H9 (cell line): ENCODE measurements around the gene CTSW. TPM values are rescaled to one million over a fixed set of nuclear protein-coding genes. Genes with fewer than 3 reads are reported as not detected.
A peak's percentile ranks its signal among the peaks of the same experiment; 100 is the strongest.

Source experiments
- DNase-seq: peaks from one replicate; pipeline ENCODE4 v3.0.0-alpha.2; 2017
- H2AFZ ChIP-seq: one replicate; pipeline ENCODE4 v1.6.1; 2013; ENCODE audit warnings: mild to moderate bottlenecking, low read length, control low read depth, moderate library complexity
- H2AK5ac ChIP-seq: 2 replicates; pipeline ENCODE4 v1.6.1; 2013; ENCODE audit warnings: low read length, control low read depth, mixed read lengths; ENCODE audit not compliant: insufficient read length
- H2BK120ac ChIP-seq: one replicate; pipeline ENCODE4 v1.6.1; 2013; ENCODE audit warnings: low read depth, mild to moderate bottlenecking, low read length, control low read depth, inconsistent platforms; ENCODE audit not compliant: poor library complexity, severe bottlenecking
- H2BK12ac ChIP-seq: 2 replicates; pipeline ENCODE4 v1.6.1; 2013; ENCODE audit warnings: low read length, control low read depth, mixed read lengths, low read depth; ENCODE audit not compliant: insufficient read length
- H2BK15ac ChIP-seq: 2 replicates; pipeline ENCODE4 v1.6.1; 2013; ENCODE audit warnings: low read depth, low read length, control low read depth
- H2BK20ac ChIP-seq: one replicate; pipeline ENCODE4 v1.6.1; 2013; ENCODE audit warnings: low read depth, mild to moderate bottlenecking, low read length, control low read depth, inconsistent platforms; ENCODE audit not compliant: poor library complexity, severe bottlenecking
- H2BK5ac ChIP-seq: 2 replicates; pipeline ENCODE4 v1.6.1; 2013; ENCODE audit warnings: low read length, control low read depth, mixed read lengths; ENCODE audit not compliant: insufficient read length
- H3K14ac ChIP-seq: 2 replicates; pipeline ENCODE4 v1.6.1; 2013; ENCODE audit warnings: low read length, control low read depth; ENCODE audit not compliant: insufficient read depth
- H3K18ac ChIP-seq: 2 replicates; pipeline ENCODE4 v1.6.1; 2013; ENCODE audit warnings: low read depth, mild to moderate bottlenecking, mixed read lengths, low read length, control low read depth; ENCODE audit not compliant: insufficient read length
- H3K23ac ChIP-seq: 2 replicates; pipeline ENCODE4 v1.6.1; 2013; ENCODE audit warnings: low read length, control low read depth, mixed read lengths, low read depth; ENCODE audit not compliant: insufficient read length
- H3K23me2 ChIP-seq: 2 replicates; pipeline ENCODE4 v1.6.1; 2013; ENCODE audit warnings: low read depth, mild to moderate bottlenecking, mixed read lengths, low read length, control low read depth; ENCODE audit not compliant: insufficient read length, poor library complexity, severe bottlenecking
- H3K27ac ChIP-seq: 2 replicates; pipeline ENCODE4 v1.5.1; 2013; ENCODE audit warnings: low read length, control low read depth, mixed read lengths, low read depth; ENCODE audit not compliant: insufficient read length
- H3K27me3 ChIP-seq: 2 replicates; pipeline ENCODE4 v1.6.1; 2013; ENCODE audit warnings: low read length, control low read depth, inconsistent platforms; ENCODE audit not compliant: insufficient read depth
- H3K4ac ChIP-seq: 2 replicates; pipeline ENCODE4 v1.6.1; 2013; ENCODE audit warnings: low read depth, mild to moderate bottlenecking, control low read depth, inconsistent platforms, low read length, moderate library complexity
- H3K4me1 ChIP-seq: 2 replicates; pipeline ENCODE4 v1.6.1; 2013; ENCODE audit warnings: low read length, control low read depth, inconsistent platforms; ENCODE audit not compliant: insufficient read depth
- H3K4me2 ChIP-seq: 2 replicates; pipeline ENCODE4 v1.6.1; 2013; ENCODE audit warnings: low read length, control low read depth, mixed read lengths; ENCODE audit not compliant: insufficient read length, insufficient read depth
- H3K56ac ChIP-seq: 2 replicates; pipeline ENCODE4 v1.6.1; 2013; ENCODE audit warnings: low read depth, mild to moderate bottlenecking, mixed read lengths, low read length, control low read depth; ENCODE audit not compliant: insufficient read length
- H3K79me1 ChIP-seq: 2 replicates; pipeline ENCODE4 v1.6.1; 2013; ENCODE audit warnings: low read depth, mild to moderate bottlenecking, moderate library complexity, low read length, control low read depth, inconsistent platforms; ENCODE audit not compliant: insufficient read depth, poor library complexity, severe bottlenecking
- H3K79me2 ChIP-seq: 2 replicates; pipeline ENCODE4 v1.6.1; 2013; ENCODE audit warnings: low read length, control low read depth, inconsistent platforms; ENCODE audit not compliant: insufficient read depth
- H3K9ac ChIP-seq: 2 replicates; pipeline ENCODE4 v1.6.1; 2013; ENCODE audit warnings: low read length, control low read depth, mixed read lengths; ENCODE audit not compliant: insufficient read length; ENCODE audit errors: extremely low read depth
- H3K9me3 ChIP-seq: one replicate; pipeline ENCODE4 v1.6.1; 2013; ENCODE audit warnings: low read depth, low read length, inconsistent platforms; ENCODE audit not compliant: control insufficient read depth
- H3T11ph ChIP-seq: one replicate; pipeline ENCODE4 v1.6.1; 2013; ENCODE audit warnings: mild to moderate bottlenecking, low read length, control low read depth, inconsistent platforms
- H4K20me1 ChIP-seq: one replicate; pipeline ENCODE4 v1.6.1; 2013; ENCODE audit not compliant: control insufficient read depth, insufficient read length, insufficient read depth
- H4K5ac ChIP-seq: 2 replicates; pipeline ENCODE4 v1.6.1; 2013; ENCODE audit warnings: low read depth, mild to moderate bottlenecking, mixed read lengths, low read length, control low read depth; ENCODE audit not compliant: insufficient read length
- H4K8ac ChIP-seq: replicated peaks from 2 replicates; pipeline ENCODE4 v1.6.1; 2013; ENCODE audit warnings: low read length, control low read depth, mixed read lengths, low read depth; ENCODE audit not compliant: insufficient read length
- H4K91ac ChIP-seq: 2 replicates; pipeline ENCODE4 v1.6.1; 2013; ENCODE audit warnings: low read depth, mild to moderate bottlenecking, moderate library complexity, mixed read lengths, low read length, control low read depth; ENCODE audit not compliant: insufficient read length
- H3K27ac Mint-ChIP-seq, 3 experiments: 2 replicates in 2 of 3; 3 replicates in 1 of 3; pipeline ENCODE4 v1.8.0; 2020 to 2021; ENCODE audit warnings: mixed read lengths in 3 of 3, mild to moderate bottlenecking in 1 of 3, moderate library complexity in 1 of 3
- H3K27me3 Mint-ChIP-seq: 2 replicates; pipeline ENCODE4 v1.8.0; 2021; ENCODE audit warnings: low read depth, mild to moderate bottlenecking, moderate library complexity, mixed read lengths
- H3K36me3 Mint-ChIP-seq, 3 experiments: 2 replicates in 2 of 3; 3 replicates in 1 of 3; pipeline ENCODE4 v1.8.0; 2020 to 2021; ENCODE audit warnings: low read depth in 3 of 3, mixed read lengths in 3 of 3; ENCODE audit not compliant: insufficient read depth in 1 of 3
- H3K4me1 Mint-ChIP-seq, 2 experiments: 2 replicates each; pipeline ENCODE4 v1.8.0; 2020; ENCODE audit warnings: mixed read lengths in 2 of 2
- H3K4me3 Mint-ChIP-seq, 2 experiments: 2 replicates in 1 of 2; 3 replicates in 1 of 2; pipeline ENCODE4 v1.8.0; 2020 to 2021; ENCODE audit warnings: mild to moderate bottlenecking in 2 of 2, mixed read lengths in 2 of 2, moderate library complexity in 1 of 2
- H3K9me3 Mint-ChIP-seq, 2 experiments: 2 replicates in 1 of 2; 3 replicates in 1 of 2; pipeline ENCODE4 v1.8.0; 2020; ENCODE audit warnings: mild to moderate bottlenecking in 2 of 2, mixed read lengths in 2 of 2, moderate library complexity in 1 of 2
- WGBS: extraction: QIAGEN DNeasy Blood & Tissue Kit; methylation state at CpG from one replicate; pipeline ENCODE4 v1.1.7; 2013; ENCODE audit warnings: missing lambda C conversion rate, low lambda C conversion rate, mixed read lengths; ENCODE audit not compliant: insufficient read length; ENCODE audit errors: extremely low coverage; 5-methylcytosine and 5-hydroxymethylcytosine counted together
- total RNA-seq: library from RNA; stranded (reverse); gene quantifications from 2 replicates; pipeline ENCODE4 v1.2.1, GENCODE V29; 2021
- TF ChIP-seq, protein P1 (sequence below): fragments of 200-600 bp; sonication (generic); conservative IDR thresholded peaks from 3 replicates; pipeline ENCODE4 v1.8.0; 2021; ENCODE audit warnings: antibody characterized with exemption, mild to moderate bottlenecking

CTSW gene
- total RNA-seq, 1 experiment from 2014 or later = not detected

DNA sequence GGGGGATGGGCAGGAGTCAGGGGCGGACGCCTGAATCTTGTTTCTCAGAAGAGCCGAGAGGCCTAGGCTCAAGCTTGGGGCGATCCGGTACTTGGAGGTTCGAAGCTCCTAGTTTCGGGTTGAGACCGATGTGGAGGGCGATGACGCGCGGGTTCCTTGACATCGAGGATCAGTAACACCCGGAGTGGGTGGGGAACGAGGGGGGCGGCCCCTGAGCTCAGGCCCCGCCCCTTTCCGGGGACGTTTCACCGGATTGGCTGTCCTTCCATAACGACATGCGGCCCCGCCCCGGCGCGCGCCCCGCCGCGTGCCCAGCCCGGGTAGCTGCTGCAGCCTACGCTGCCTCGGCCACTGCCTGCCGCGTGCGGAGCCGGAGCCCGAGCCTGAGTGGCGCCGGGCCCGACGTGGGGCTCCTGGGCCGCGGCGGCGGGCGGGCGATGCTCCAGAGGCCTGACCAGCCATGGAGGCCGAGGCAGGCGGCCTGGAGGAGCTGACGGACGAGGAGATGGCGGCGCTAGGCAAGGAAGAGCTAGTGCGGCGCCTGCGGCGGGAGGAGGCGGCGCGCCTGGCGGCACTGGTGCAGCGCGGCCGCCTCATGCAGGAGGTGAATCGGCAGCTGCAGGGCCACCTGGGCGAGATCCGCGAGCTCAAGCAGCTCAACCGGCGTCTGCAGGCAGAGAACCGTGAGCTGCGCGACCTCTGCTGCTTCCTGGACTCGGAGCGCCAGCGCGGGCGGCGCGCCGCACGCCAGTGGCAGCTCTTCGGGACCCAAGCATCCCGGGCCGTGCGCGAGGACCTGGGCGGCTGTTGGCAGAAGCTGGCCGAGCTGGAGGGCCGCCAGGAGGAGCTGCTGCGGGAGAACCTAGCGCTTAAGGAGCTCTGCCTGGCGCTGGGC lies 10.9 kb downstream of the CTSW start, which contains the start of gene CCDC85B:
Gene CCDC85B (plus strand): TSS at position 350 of the 895 bp plus-strand sequence. CDS start 111 bp downstream, at position 461.
- Histone ChIP-seq H2BK12ac (no peak within 1 kb of the TSS), H3K56ac (no peak within 1 kb of the TSS), H2AK5ac (no peak within 1 kb of the TSS), H2AFZ (peak within 1 kb of the TSS; percentile 53), H3K14ac (peak within 1 kb of the TSS; percentile 85), H4K20me1 (no peaks in the 10 kb centered on the region), H3K4ac (no peak within 1 kb of the TSS), H3K27me3 (peaks cover 6% of the 10 kb centered on the region; the same call in 1 of the 2 replicates), H3K9ac (peak within 1 kb of the TSS; percentile 60), H3K4me2 (peak within 1 kb of the TSS; percentile 70), H2BK120ac (no peak within 1 kb of the TSS), H3K23ac (no peak within 1 kb of the TSS), H2BK20ac (no peak within 1 kb of the TSS), H4K91ac (no peak within 1 kb of the TSS), H3K27ac (no peak within 1 kb of the TSS), H3K23me2 (peaks cover 23% of the 10 kb centered on the region), H3K9me3 (no peaks in the 10 kb centered on the region), H3T11ph (no peak within 1 kb of the TSS), H3K4me1 (peaks cover 9% of the 10 kb centered on the region; the same call in 1 of the 2 replicates), H3K79me1 (no peaks in the 10 kb centered on the region), H2BK15ac (no peak within 1 kb of the TSS), H4K5ac (no peak within 1 kb of the TSS), H4K8ac (no peak within 1 kb of the TSS), H3K18ac (peak within 1 kb of the TSS; percentile 71), H2BK5ac (no peak within 1 kb of the TSS), H3K79me2 (no peaks in the 10 kb centered on the region; the same call in 1 of the 2 replicates)
- Mint-ChIP-seq H3K27ac (peak within 1 kb of the TSS; percentile 20 to 40 (median 40); a peak in 2 of 7 replicates), H3K27me3 (peaks cover 18% of the 10 kb centered on the region), H3K36me3 (peaks cover 11 to 38% (median 18%) of the 10 kb centered on the region in 3 experiments), H3K4me3 (peak within 1 kb of the TSS; percentile 97 to 98), H3K9me3 (peaks cover 2 to 4% of the 10 kb centered on the region in 2 experiments; a peak in 2 of 5 replicates), H3K4me1 (peaks cover 39 to 56% of the 10 kb centered on the region in 2 experiments)
- WGBS = no CpG with 5 or more reads among the region's 94 CpGs
- DNase-seq = peak; percentile 94
- TF ChIP-seq, protein P1, sequence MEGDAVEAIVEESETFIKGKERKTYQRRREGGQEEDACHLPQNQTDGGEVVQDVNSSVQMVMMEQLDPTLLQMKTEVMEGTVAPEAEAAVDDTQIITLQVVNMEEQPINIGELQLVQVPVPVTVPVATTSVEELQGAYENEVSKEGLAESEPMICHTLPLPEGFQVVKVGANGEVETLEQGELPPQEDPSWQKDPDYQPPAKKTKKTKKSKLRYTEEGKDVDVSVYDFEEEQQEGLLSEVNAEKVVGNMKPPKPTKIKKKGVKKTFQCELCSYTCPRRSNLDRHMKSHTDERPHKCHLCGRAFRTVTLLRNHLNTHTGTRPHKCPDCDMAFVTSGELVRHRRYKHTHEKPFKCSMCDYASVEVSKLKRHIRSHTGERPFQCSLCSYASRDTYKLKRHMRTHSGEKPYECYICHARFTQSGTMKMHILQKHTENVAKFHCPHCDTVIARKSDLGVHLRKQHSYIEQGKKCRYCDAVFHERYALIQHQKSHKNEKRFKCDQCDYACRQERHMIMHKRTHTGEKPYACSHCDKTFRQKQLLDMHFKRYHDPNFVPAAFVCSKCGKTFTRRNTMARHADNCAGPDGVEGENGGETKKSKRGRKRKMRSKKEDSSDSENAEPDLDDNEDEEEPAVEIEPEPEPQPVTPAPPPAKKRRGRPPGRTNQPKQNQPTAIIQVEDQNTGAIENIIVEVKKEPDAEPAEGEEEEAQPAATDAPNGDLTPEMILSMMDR = peak; percentile 61
